ENCODE results near the gene ROR2.
"Not testable (repeated sequence)": the region's sequence is repeated elsewhere in the genome, so short reads cannot be mapped to it uniquely, and the experiment has no call there.

Gene ROR2

DNA sequence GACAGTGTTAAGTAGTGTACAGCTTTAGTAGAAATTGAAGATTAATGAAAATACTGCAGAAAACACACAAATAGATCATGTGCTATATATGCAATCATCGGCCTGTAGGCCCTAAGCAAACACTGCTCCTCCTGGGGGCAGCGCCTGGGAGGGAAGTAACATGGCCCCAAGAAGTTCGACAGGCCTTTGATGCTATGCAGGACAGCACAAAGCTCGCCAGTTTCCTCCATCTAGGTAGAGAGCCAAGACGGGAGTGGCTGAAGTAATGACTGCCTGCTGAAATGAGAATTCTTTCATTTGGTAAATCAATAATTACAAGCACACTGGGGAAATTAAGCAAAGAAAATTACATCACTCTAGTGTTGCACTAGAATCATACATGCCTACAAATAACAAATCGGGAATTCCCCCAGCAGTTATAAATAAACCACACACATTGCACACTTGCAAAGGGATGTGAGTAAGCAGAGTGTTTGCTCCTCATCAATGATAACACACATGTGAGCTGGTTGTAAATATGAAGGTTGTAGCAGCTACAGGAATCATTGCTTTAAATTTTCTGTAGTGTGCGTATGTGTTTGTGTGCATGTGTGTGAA, 306.4 kb downstream of the ROR2 start:
- DNase-seq, result no peak
- TF ChIP-seq GATA1 (IDR thresholded peaks at IDR 0.05; ENCODE audit: low read depth, low read length) (no peak), POLR2A (IDR thresholded peaks at IDR 0.05; ENCODE audit: low read length) (no peak)

DNA sequence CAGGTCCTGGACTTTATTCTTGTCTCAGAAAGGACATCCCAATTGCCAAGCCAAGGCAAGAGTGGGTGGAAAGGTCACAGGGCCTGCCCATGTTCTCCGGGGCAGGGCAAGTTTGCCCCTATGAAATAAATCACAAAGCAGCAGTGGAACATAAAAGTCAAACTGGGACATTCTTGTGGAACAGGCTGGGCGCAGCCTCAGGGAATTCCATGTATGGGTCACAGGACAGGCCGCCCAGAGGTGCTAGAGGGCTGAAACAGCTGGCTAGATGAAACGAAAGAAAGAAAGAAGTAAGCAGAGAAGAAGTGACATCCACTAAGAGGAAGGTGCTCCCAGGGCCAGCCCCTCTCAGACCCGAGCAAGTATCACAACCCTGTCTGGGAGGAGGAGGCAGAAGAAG, 307.3 kb downstream of the ROR2 start:
- no peak for DNase-seq
- TF ChIP-seq GATA1 (IDR thresholded peaks at IDR 0.05; ENCODE audit: low read depth, low read length) (no peak), POLR2A (IDR thresholded peaks at IDR 0.05; ENCODE audit: low read length) (no peak)

DNA sequence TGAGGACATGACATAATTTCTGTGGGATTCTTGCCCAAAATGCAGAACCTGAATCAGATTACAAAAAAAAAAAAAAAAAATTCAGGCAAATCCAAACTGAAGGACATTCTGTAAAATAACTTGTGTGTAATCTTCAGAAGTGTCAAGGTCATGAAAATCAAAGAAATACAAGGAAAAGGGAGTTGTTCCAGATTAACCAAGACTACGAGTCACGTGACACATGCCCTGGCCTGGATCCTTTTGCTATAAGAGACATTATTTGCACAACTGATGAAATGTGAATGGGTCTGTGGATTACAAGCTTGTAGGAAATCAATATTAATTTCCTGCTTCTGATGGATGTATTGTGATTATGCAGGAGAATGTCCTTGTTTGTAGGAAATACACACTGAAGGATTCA, 309.6 kb downstream of the ROR2 start:
- TF ChIP-seq GATA1 (IDR thresholded peaks at IDR 0.05; ENCODE audit: low read depth, low read length), result no peak
- no peak for TF ChIP-seq POLR2A (IDR thresholded peaks at IDR 0.05; ENCODE audit: low read length)
- DNase-seq, result no peak

DNA sequence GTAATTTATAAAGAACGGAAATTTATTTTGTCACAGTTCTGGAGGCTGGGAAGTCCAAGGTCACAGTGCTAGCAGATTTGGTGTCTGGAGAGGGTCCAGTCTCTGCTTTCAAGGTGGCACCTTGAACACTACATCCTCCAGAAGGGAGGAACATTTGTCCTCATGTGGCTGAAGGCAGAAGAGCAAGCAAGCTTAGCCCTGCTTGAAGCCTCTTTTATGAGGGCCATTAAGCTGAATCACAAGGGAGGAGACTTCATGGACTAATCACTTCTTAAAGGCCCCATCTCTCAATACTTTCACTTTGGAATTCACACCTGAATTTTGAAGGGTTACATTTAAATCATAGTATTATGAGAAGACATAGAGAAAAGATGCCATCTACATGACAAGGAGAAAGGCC, 311.0 kb downstream of the ROR2 start:
- DNase-seq, result no peak
- no peak for TF ChIP-seq GATA1 (IDR thresholded peaks at IDR 0.05; ENCODE audit: low read depth, low read length)
- no peak for TF ChIP-seq POLR2A (IDR thresholded peaks at IDR 0.05; ENCODE audit: low read length)

DNA sequence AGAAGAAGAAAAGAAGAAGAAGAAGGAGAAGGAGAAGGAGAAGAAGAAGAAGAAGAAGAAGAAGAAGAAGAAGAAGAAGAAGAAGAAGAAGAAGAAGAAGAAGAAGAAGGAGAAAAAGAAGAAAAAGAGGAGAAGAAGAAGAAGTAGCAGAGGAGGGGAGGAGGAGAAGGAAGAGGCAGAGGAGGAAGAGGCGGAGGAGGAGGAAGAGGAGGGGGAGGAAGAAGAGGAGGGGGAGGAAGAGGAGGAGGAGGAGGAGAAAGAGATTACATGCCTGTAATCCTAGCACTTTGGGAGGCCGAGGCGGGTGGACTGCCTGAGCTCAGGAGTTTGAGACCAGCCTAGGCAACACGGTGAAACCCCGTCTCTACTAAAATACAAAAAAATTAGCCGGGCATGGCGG, 315.2 kb downstream of the ROR2 start:
- not testable (repeated sequence) for DNase-seq

DNA sequence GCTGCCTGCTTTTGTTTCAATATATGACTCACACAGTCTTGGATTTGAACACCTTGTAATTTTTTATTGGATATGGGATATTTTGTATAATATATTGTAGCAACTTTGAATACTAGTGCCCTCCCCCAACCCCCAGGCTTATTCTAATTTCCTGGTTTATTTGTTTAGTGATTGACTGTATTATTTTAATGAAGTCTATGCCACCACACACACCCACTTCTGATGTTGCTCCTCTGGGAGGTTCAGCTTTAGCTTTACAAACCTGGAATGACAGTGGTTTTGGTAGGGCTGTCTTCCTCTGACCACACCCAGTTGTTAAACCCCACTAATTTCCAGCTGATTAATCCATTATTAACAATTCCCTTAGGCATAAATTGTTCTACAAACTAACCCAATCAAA, 320.3 kb downstream of the ROR2 start:
- no peak for TF ChIP-seq POLR2A (IDR thresholded peaks at IDR 0.05; ENCODE audit: low read length)
- TF ChIP-seq GATA1 (IDR thresholded peaks at IDR 0.05; ENCODE audit: low read depth, low read length), result no peak

DNA sequence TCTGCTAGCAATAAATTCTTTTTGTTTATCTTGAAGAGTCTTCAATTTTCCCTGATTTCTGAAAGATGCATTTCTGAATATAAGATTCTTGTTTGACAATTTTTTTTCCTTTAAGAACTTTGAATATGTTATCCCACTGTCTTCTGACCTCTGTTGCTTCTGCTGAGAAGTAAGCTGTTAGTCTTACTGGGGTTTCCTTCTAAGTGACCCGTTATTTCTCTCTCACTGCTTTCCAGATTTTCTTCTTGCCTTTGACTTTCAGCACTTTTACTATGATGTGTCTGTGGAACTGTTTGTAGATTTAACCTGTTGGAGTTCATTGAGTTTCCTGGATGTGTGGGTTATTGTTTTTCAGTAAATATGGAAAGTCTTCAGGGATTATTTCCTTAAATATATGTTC, 321.1 kb downstream of the ROR2 start:
- TF ChIP-seq POLR2A (IDR thresholded peaks at IDR 0.05; ENCODE audit: low read length) (no peak), GATA1 (IDR thresholded peaks at IDR 0.05; ENCODE audit: low read depth, low read length) (no peak)
- no peak for DNase-seq

More for the DNA sequence above, 320.3 kb downstream of the ROR2 start:
- no peak for DNase-seq

DNA sequence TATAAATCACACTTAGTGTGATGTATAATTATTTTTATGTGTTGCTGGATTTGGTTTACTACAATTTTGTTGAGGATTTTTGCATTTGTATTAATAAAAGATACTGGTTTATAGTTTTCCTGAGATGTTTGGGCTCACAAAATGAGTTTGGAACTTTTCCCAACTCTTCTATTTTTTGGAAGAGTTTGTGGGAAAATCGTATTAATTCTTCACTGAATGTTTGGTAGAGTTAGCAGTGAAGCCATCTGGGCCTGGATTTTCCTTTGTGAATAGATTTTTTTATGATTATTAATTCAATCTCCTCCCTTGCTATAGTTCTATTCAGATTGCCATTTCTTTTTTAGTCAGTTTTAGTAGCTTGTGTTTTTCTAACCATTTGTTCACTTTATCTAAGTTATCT, 324.7 kb downstream of the ROR2 start:
- TF ChIP-seq POLR2A (IDR thresholded peaks at IDR 0.05; ENCODE audit: low read length) (no peak), GATA1 (IDR thresholded peaks at IDR 0.05; ENCODE audit: low read depth, low read length) (no peak)
- no peak for DNase-seq

DNA sequence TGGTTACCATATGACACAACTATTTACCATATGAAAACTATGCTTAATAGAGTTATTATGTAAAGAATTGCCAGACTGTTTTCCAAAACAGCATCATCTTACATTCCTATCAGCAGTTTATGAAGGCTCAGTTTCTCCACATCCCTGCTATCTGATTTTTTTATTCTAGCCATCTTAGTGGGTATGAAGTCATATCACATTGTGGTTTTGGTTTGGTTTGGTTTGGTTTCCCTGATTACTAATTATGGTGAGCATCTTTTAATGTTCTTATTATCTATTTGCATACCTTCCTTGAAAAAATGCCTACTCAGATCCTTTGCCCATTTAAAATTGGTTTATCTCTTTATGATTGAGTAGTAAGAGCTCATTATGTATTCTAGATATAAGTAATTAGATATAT, 327.0 kb downstream of the ROR2 start:
- TF ChIP-seq POLR2A (IDR thresholded peaks at IDR 0.05; ENCODE audit: low read length), result no peak
- no peak for TF ChIP-seq GATA1 (IDR thresholded peaks at IDR 0.05; ENCODE audit: low read depth, low read length)
- DNase-seq, result no peak

DNA sequence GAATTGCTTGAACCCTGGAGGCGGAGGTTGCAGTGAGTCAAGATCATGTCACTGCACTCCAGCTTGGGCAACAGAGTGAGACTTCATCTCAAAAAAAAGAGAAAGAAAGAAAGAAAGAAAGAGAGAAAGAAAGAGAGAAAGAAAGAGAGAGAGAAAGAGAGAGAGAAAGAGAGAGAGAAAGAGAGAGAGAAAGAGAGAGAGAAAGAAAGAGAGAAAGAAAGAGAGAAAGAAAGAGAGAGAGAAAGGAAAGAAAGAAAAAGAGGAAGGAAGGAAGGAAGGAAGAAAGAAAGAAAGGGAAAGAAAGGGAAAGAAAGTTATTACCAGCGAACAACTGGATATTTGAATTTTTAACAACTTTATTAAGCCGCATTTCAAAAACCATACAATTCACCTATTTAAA, 327.9 kb downstream of the ROR2 start:
- DNase-seq, result not testable (repeated sequence)

DNA sequence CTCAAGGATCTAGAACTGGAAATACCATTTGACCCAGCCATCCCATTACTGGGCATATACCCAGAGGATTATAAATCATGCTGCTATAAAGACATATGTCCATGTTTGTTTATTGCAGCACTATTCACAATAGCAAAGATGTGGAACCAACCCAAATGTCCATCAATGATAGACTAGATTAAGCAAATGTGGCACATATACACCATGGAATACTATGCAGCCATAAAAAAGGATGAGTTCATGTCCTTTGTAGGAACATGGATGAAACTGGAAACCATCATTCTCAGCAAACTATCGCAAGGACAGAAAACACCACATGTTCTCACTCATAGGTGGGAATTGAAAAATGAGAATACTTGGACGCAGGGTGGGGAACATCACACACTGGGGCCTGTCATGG, 336.0 kb downstream of the ROR2 start:
- DNase-seq, result not testable (repeated sequence)

DNA sequence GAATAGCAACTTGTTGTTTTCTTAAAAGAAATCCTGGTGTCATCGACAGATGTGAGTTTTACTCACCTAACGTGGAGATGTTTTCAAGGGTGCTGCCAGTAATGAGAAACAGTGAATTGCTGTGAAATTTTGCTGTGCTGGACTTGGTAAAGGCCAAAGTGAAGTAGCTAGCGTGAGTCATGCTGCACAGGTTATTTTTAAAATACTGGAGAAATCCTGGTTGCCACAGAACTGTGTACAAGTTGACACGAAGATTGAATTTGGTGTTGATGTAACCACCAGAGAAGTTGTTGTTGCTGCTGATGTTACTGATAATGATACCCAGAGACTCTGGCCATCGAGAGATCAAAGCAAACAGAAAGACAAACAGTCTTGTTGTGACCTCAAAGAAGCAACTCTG, 338.4 kb downstream of the ROR2 start:
- DNase-seq, result no peak
- TF ChIP-seq GATA1 (IDR thresholded peaks at IDR 0.05; ENCODE audit: low read depth, low read length) (no peak), POLR2A (IDR thresholded peaks at IDR 0.05; ENCODE audit: low read length) (no peak)

DNA sequence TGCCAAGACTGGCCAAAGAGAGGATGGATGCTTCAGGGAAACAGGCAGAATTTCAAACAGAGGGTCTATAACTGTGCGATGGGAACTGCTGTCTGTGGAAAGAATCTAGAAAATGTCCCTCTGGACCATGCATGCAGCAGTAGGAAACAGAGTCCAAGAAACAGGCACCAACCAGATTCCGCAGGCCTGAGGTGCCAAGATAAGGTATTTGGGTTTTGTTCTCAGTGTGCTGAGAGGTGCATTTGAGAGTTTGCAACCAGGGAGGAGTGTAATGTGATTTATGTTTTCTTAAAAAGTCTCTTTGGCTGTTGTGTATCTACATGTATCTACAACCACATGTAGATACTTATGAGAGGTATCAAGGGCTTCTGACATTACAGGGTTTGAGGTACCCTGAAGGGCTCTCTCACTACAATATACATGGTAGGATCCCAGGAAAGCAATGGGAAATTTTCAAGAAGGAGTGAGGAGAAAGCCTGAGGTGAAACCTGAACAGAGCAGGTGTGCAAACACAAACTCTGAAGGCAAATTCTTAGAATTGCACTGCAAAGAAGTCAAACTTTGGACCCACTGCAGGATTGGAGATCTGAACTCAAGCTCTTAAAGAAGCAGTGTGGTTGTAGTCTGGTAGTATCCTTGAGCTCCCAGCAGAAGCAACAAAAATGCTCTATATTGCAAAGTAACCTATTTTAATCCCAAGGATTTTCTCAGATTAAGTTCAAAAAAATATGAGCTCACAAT, 343.6 kb downstream of the ROR2 start:
- no peak for DNase-seq
- TF ChIP-seq POLR2A (IDR thresholded peaks at IDR 0.05; ENCODE audit: low read length) (no peak), GATA1 (IDR thresholded peaks at IDR 0.05; ENCODE audit: low read depth, low read length) (no peak)

DNA sequence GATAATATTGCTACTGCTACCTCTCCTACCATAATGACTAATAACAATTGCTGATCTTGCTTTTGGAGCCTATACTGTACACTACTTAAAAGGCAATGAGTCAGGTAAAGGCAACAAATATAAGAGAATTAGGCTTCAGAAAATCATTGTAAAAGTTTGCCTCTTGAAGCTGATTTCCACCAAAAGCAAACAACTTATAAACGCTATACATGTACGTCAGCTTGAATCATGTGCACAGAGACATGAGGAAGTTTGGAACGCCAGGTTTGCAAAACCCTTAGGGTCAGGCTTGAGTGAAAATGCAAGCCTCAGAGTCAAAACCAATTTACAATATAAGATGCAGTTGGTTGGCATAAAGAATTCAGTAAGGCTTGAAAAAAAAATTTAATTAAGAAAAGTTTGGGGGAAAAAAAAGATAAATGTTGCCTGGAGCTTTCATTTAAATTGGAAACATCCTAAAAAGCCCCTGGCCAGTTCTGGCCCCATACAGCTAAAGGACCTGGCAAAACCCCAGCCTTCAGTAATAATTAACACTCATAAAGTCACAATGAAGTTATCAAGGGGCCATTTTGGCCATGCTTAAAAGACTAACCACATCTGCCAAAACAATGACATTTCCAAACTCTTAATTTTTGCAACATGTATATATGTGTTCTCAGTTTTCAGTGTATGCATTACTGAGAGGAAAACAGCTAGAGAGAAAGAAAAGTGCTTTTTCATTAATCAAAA, 345.4 kb downstream of the ROR2 start:
- no peak for TF ChIP-seq POLR2A (IDR thresholded peaks at IDR 0.05; ENCODE audit: low read length)
- no peak for TF ChIP-seq GATA1 (IDR thresholded peaks at IDR 0.05; ENCODE audit: low read depth, low read length)
- DNase-seq, result no peak

DNA sequence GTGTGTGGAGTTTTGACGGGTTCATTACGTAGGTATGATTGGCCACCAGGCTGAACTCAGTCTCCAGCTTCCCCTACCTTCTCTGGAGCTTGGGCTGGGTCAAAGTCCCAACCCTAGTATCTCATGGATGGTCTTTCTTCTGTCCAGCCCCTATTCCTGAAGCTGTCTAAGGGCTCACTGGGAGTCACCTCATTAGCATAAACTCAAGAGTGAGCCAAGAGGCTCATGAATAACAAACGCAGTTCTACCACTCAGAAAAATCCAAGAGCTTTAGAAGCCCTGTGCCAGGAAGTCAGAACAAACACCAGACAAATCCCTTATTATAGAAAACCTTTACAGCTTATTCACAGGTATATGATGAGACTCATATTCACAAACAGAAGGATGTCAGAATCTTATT, 346.1 kb downstream of the ROR2 start:
- TF ChIP-seq GATA1 (IDR thresholded peaks at IDR 0.05; ENCODE audit: low read depth, low read length) (no peak), POLR2A (IDR thresholded peaks at IDR 0.05; ENCODE audit: low read length) (no peak)
- no peak for DNase-seq
